ENCODE data around the gene PLCL2.

DNA sequence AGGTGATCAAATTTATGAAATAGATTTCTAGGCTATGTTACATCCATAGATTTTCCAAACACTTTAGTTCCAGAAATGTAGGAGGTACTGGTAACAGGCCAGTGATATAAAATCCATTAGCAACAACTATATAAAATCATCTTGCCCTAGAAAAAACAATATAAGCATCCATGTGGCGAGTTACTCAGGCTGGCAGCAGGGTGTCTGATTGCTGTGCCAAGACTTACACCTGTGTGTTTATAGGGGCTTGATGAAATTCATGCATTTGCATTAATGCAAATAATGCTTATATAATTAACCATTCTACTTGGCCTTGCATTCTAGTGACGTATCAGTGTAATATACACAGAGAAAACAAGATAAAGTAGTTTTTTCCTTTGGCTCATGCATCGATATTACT lies 153.4 kb downstream of the PLCL2 start:
- TF ChIP-seq, protein P1, sequence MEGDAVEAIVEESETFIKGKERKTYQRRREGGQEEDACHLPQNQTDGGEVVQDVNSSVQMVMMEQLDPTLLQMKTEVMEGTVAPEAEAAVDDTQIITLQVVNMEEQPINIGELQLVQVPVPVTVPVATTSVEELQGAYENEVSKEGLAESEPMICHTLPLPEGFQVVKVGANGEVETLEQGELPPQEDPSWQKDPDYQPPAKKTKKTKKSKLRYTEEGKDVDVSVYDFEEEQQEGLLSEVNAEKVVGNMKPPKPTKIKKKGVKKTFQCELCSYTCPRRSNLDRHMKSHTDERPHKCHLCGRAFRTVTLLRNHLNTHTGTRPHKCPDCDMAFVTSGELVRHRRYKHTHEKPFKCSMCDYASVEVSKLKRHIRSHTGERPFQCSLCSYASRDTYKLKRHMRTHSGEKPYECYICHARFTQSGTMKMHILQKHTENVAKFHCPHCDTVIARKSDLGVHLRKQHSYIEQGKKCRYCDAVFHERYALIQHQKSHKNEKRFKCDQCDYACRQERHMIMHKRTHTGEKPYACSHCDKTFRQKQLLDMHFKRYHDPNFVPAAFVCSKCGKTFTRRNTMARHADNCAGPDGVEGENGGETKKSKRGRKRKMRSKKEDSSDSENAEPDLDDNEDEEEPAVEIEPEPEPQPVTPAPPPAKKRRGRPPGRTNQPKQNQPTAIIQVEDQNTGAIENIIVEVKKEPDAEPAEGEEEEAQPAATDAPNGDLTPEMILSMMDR (IDR thresholded peaks at IDR 0.05): no peak
- TF ChIP-seq POLR2A (IDR thresholded peaks at IDR 0.05) (no peak), POLR2AphosphoS5 (IDR thresholded peaks at IDR 0.05) (no peak)
